Astrocyte of the spinal cord (primary cell): ENCODE data around the gene PKDCC.

Source experiments
- DNase-seq: peaks from one replicate; pipeline ENCODE4 v3.0.0; 2011; ENCODE audit warnings: low read depth, low spot score
- H3K4me3 ChIP-seq: 2 replicates; pipeline ENCODE4 v1.5.1; 2011; ENCODE audit warnings: low read depth, mild to moderate bottlenecking, low read length, moderate library complexity
- in situ Hi-C: cut with HindIII; loops from 2 replicates; pipeline ENCODE4 v1.10.0; 2017; ENCODE audit warnings: low sequenced_read_pairs
- TF ChIP-seq, protein P1 (sequence below): IDR thresholded peaks from 2 replicates; pipeline ENCODE4 v1.5.1; 2012; ENCODE audit warnings: low read depth, mild to moderate bottlenecking, low read length, inconsistent platforms

The PKDCC gene

DNA sequence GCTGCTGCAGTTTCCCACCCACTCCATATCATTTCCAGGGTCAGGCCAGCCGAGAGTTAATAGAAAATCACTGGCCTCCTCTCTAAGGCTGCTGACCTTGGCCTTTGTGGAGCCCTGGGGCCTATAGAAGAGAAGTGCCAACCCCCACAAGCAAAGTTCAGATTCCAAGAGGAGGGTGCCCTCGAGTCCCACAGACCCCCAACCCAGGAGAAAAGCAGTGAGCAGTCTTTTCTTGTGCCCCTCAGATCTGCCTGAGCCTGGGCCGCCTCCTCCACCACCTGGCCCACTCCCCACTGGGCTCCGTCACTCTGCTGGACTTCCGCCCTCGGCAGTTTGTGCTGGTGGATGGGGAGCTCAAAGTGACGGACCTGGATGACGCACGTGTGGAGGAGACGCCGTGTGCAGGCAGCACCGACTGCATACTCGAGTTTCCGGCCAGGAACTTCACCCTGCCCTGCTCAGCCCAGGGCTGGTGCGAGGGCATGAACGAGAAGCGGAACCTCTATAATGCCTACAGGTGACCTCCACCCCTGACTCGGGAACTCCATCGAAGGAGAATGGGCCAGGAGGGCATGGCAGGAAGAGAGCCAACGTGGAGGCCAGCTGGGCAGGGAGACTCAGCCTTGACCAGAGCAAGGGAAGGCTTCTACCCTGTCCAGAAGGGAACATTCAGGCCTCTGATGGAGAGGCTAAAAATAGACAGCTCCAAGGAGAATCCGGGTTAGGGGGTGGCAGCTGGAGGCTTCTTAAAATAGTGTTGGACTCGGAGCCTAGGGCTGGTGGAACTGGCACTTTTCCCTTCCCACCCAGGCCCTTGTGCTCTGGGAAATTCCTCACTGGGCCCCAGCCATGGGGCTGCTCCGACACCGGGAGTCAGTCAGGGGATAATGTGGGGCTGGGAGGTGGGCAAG lies 6.2 kb downstream of the PKDCC start:
- no peak for DNase-seq

DNA sequence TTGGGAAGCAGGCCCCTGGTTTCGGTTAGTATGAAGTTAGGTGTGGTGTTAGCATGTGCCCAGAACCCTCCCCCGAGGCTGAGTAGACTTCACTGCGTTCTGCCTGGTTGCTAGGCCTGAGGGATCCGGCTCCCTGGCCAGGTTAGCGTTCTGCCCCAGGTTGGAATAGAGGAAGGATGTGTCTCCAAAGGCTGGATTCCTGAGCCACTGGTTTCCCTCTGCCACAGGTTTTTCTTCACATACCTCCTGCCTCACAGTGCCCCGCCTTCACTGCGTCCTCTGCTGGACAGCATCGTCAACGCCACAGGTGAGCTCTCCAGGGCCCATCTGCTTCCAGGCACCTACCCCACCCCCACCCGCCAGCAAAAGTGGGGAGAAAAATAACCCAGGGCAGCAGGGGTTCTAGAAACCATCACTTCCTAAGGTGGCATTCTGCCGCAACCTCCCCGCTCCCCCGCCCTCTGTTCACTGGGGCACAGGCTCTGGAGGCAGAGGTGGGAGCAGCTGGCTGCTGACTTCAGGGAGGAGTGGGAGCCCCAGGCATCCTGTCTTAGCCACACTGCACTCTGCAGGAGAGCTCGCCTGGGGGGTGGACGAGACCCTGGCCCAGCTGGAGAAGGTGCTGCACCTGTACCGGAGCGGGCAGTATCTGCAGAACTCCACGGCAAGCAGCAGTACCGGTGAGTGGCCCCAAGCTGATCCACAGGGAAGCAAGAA lies 7.1 kb downstream of the PKDCC start:
- no peak for DNase-seq
- TF ChIP-seq, protein P1, sequence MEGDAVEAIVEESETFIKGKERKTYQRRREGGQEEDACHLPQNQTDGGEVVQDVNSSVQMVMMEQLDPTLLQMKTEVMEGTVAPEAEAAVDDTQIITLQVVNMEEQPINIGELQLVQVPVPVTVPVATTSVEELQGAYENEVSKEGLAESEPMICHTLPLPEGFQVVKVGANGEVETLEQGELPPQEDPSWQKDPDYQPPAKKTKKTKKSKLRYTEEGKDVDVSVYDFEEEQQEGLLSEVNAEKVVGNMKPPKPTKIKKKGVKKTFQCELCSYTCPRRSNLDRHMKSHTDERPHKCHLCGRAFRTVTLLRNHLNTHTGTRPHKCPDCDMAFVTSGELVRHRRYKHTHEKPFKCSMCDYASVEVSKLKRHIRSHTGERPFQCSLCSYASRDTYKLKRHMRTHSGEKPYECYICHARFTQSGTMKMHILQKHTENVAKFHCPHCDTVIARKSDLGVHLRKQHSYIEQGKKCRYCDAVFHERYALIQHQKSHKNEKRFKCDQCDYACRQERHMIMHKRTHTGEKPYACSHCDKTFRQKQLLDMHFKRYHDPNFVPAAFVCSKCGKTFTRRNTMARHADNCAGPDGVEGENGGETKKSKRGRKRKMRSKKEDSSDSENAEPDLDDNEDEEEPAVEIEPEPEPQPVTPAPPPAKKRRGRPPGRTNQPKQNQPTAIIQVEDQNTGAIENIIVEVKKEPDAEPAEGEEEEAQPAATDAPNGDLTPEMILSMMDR, result no peak
- H3K4me3 ChIP-seq, result no peak overlapping the region
- in situ Hi-C loops, result no loop called here

More for the DNA sequence above, 6.2 kb downstream of the PKDCC start:
- TF ChIP-seq, protein P1, result no peak
- in situ Hi-C loops, result no loop called here
- H3K4me3 ChIP-seq, result no peak overlapping the region

DNA sequence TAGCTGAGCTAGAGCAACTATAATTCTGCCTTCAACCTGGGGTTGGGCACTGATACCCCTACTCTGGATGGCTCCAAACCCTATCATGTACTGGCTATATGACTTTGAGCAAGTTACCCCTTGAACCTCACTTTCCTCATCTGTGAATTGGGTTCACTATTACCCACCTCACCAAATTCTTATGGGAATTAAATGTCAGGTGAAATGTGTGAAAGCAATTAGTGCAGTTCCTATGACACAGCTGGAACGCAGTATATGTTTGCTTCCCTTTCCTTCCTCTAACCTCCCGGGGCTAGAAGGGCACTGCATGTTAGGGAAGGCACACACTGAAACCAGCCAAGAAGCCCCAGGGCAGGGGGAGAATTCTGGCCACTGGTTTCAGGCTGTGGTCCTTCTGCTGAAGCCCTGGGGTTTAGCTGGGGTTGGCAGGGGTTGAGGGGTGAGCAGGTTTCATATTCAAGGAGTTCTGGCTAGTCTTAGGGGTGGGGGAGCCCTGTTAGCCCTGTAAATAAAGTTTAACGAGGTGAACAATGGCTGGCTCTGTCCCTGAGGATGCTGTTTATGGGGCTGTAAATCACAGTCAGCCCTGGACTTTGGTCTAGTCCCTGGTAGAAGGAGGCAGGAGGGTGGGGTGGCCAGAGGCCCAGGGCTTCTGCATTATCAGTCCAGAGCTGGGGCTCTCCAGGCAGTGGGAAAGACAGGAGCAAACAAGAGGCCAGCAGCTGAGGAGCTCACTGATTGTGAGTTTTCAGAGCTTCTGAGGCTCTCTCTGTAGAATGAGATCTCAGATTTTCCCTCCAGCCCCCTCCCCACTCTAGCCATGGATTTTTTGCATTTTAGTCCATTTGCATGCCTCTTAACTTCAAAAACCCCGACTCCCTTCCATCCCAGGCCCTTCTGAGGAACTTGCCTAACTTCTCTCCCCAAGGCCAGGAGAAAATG lies 8.0 kb downstream of the PKDCC start:
- in situ Hi-C loops, result no loop called here
- DNase-seq, result no peak
- no peak overlapping the region for H3K4me3 ChIP-seq
- TF ChIP-seq, protein P1, result no peak

DNA sequence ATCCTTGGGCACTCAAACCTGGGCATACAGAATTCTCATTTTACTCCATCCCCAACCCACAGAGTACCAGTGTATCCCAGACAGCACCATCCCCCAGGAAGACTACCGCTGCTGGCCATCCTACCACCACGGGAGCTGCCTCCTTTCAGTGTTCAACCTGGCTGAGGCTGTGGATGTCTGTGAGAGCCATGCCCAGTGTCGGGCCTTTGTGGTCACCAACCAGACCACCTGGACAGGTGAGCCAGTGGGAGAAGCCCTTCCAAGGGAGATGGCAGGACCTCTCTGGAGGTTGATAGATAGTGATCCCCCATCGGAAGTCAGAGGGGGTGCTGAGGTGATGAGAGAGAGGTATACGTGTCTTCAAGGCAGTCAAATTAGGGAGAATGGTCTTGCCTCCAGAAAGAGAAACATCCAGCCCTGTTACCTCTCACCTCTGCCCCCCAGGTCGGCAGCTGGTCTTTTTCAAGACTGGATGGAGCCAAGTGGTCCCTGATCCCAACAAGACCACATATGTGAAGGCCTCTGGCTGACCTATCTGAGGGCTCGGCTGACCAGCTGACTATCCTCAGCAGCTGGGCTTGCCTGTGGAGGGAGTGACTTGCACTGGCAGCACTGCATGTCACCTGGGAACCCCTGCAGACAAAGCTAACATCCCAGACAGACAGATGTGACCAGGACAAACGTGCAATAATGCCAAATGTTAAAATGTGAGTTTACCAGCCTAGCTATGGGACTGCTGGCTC lies 9.5 kb downstream of the PKDCC start:
- TF ChIP-seq, protein P1, result no peak
- DNase-seq, result no peak
- in situ Hi-C loops, result no loop called here
- no peak overlapping the region for H3K4me3 ChIP-seq

DNA sequence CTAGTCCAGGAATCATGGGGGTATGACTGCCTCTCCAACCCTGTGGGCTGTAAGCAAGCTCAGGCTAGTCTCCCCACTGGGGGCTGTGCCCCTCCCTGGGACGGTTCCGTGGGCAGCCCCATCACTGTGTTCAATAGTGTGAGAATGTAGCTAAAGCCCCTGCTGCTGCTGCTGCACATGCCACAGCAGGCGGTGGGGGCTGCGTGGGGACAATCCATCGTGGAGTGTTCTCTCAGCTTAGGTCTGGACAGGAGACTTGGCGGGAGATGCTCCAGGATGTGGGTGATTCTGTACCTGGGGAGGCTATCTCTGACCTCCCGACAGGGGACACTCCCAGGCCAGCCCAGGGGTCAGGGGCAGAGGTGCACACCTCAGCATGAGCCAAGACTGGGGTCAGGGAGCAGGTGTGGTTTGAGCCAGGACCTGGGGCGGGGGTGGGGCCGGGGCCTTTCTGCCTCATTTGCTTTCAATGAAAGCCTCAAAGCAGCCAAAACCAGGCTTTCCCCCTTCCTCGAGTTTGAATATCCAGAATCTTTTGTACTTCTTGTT lies 10.2 kb downstream of the PKDCC start:
- in situ Hi-C loops, result no loop called here
- TF ChIP-seq, protein P1, result no peak
- H3K4me3 ChIP-seq, result no peak overlapping the region
- no peak for DNase-seq
